Activated CD4-positive, alpha-beta T cell treated with anti-CD3 and anti-CD28 coated beads, Interleukin-2, Interleukin-4, amounts not matched to agents 100 ng/mL and 50 ng/mL, durations not matched to agents 16 hours and 8 hours (primary cell): Measurements from ENCODE around the gene PLA2G4B.

Experiments used
- DNase-seq: peaks from one replicate; pipeline ENCODE4 v3.0.0-alpha.2; 2020; ENCODE audit warnings: low spot score

PLA2G4B gene

DNA sequence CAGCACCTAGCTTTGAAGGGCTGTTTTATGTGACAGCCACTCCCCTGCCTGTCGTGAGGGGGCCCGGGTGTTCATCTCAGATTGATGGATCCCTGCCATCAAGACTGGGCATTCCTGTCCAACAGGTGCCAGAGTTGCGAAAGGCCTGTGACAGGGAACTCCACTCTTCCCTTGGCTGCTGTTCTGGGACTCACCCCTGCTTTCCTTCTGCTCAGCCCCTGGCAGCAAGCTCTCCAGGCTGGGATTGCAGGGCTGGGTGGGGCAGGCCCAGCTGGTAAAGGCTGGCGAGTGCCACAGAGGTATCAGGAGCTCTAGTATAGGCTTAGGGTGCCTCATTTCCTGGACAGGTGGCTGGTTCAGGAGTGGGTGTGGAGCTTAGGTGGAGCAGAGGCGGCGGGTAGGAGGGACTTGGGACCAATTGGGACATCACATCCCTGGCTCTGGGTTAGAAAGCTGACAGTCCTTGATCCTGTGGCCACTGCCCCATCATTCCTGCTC lies at the start of gene PLA2G4B:
PLA2G4B (plus strand) TSS at position 448 of the 498 bp plus-strand sequence. CDS start 67 bp downstream, outside the sequence.
- DNase-seq: no peak

GRCh38 chr15:41789236-41789635 lies 49.4 kb upstream of the PLA2G4B start:
- DNase-seq: no peak

DNA sequence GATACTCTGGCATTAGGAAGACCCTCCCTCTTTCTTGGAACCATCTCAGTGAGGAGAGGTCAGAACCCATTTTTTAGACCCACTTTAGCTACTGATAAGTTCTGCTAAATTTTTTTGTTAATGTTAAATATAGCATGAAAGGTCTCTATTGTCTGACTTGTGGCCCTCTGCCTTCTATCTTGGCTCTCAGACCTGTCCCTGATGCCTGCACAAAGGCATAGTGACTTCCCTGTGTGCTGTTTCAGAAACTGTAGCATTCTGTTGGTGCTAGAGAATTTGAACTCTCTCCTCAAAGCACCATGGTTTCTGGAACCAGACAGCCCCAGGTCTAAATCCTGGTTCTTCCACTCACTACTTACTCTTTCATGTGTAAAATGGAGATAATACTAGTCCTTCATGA lies 49.0 kb upstream of the PLA2G4B start:
- no peak for DNase-seq

DNA sequence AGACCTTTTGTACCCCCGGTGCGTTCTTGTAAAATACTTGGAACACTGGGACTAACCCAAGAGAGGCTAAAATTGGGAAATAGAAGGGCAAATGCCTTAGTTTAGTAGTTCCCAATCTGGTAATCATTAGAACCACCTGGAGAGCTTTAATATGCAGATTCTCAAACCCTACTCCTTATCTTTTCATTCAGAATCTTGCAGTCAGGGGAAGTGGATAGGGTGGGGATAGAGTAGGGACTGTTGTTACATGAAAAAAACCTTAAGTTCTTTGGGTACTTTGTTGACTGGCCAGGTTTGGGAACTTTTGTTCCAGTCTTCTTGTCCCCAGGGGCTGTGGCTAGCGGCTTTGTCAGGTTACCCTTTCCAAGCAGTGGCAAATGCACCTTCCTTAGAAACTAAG lies 48.5 kb upstream of the PLA2G4B start:
- no peak for DNase-seq

- DNase-seq: no peak
Observed at GRCh38 chr15:41790756-41791546, 47.7 kb upstream of the PLA2G4B start.

- DNase-seq: no peak
Observed at GRCh38 chr15:41791547-41791937, 47.1 kb upstream of the PLA2G4B start.

DNA sequence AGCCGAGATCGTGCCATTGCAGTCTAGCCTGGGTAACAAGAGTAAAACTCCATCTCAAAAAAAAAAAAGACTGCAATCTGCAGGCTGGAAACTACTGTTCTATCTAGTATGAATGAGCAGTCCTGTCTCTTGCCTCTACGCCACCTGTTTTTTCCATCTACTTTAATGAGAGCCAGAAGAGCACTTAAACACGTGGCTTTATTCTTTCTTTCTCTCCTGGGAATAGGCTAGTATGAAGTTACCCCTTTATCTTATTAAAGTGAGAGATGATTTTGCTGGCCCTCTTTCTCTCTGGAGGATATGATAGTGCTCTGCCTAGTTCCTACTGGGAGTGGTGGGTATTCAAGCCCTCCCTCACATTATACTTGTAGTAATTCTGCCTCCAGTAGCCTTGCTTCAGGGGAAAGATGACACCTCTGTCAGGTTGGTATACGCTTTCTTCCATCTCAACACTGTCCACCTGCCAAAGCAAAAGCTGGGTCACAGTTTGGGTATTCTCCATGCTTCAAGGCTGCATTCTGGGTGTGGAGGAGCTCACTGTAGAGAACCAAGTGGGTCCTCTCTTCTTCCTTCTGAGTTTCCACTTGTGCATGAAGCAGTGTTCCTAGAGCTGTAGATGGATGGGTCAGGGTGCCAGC lies 46.5 kb upstream of the PLA2G4B start:
- DNase-seq: no peak

DNA sequence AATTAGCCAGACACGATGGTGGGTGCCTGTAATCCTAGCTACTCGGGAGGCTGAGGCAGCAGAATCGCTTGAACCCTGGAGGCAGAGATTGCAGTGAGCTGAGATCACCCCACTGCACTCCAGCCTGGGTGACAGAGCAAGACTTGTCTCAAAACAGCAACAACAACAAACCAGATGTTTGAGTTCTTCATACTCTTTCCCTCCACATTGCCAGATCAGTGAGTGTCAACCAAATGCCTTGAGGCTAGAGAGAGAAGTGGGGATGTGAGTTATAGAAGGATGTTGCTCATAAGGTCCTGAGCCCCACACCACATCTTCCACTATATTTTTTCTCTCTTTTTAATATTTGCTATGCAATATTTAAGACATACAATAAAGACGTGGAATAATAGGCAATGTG lies 44.6 kb upstream of the PLA2G4B start:
- DNase-seq: no peak

GRCh38 chr15:41795996-41796856 lies 42.4 kb upstream of the PLA2G4B start:
- DNase-seq: no peak

GRCh38 chr15:41797201-41797944 lies 41.3 kb upstream of the PLA2G4B start:
- no peak for DNase-seq

DNA sequence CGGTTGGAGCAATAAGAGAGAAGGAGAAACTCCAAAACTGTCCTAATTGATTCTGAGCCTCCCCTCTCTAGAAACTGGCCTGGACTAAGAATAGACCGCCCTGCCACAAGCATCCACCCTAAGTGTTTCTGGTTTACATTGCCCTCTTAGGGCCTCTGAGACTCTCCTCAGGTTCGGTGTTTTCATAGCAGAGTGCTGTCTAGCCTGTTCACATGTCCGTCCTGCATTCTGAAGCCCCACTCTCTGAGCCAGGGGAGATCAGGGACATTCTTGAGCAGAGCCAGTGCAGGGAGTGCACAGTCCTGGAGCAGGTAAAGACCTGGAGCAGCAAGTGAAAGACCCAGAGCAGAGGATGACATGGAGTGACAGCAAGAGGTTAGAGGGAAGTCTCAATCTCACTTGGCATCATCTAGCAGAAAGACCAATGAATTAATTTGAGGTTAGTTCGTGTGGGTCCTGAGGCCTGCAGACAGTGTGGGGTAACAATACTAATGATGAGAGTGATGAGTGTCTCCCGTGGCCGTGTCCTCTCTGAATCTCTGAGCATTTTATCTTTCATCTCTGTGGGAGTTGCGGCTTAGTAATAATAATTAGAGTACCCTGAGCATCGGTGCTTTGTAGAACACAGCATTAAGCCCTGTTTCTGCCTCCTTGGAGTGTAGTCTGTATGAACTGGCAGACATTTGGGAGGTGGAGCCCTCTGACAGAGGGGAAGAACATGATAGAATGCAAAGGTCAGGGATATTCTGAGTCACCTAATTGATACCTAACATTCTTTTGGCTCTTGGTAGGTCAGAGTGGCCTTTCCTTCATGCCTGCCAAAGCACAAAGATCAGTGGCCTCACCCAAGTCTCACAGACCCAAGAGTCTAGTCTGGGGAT lies 39.8 kb upstream of the PLA2G4B start:
- no peak for DNase-seq

- DNase-seq: no peak
Observed at GRCh38 chr15:41799488-41799805, 39.2 kb upstream of the PLA2G4B start.

GRCh38 chr15:41801185-41801584 lies 37.5 kb upstream of the PLA2G4B start:
- no peak for DNase-seq

DNA sequence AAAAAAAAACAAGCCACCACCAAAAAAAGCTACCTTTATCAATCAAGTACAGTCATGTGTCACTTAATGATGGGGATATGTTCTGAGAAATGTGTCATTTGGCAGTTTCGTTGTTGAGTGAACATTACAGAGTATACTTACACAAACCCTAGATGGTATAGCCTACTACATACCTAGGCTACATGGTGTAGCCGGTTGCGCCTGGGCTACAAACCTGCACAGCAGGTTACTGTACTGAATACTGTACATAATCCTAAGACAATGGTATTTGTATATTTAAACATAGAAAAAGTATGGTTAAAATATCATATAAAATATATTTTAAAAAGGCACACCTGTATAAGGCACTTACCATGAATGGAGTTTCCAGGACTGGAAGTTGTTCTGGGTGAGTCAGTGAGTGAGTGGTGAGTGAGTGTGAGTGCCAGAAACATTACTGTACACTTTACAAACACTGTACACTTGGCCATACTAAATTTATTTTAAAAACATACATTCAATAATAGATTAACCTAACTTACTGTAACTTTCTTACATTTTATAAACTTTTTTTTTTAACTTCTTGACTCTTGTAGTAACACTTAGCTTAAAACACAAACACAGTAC lies 36.7 kb upstream of the PLA2G4B start:
- no peak for DNase-seq

- no peak for DNase-seq
Observed at GRCh38 chr15:41804361-41804760, 34.3 kb upstream of the PLA2G4B start.

DNA sequence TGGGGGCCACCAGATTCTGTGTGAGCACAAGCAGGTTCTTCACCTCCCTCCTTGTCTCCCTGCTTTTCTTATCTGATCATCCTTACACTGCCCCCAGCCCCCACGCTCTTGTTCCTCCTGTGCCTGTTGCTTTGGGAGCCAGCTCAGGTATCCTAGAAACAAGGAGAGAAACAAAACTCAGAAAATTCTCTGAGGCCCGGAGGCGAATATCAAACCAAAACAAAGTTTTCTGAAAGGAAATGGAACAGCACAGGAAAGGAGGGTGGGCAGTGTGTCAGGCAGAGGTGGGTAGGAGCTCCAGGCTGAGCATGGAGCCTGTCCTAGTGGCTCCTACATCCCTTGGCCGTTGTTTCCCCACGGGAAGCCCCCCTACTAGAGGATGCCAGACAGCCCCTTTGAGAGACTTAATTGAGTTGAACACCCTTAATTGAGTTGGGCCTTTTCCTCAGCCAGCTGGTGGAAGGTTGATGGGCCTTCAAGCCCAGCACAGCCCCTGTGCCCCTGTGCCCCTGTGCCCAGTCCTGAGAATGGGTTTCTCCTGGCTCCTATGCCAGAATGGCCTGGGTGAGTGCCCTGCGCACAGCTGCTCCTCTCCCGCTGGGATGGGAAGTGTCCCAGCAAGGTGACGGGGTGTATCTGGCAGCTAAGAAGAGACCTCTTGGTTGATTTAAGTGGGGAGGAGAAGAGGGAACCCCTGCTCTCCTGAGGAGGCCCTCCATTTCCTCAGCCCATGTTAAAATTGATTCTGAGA lies 33.6 kb upstream of the PLA2G4B start:
- no peak for DNase-seq

DNA sequence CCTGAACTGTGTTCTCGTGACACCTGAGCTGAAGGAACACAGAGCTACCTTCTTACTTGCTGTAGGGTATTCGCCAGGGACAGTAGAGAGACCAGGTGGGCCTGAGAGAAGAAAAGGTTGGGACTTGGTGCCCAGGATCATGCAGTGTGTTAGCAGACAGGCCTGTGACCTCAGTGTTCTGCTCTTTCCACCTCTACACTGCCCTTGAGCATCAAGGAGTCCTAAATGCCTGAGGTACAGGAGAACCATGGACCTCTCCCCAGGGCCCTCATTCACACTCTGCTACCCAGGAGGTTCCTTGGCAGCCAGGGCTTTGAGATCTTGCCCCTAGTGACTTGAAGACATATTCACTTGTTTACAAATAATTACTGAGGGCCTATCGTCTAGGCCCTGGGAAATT lies 32.9 kb upstream of the PLA2G4B start:
- no peak for DNase-seq

DNA sequence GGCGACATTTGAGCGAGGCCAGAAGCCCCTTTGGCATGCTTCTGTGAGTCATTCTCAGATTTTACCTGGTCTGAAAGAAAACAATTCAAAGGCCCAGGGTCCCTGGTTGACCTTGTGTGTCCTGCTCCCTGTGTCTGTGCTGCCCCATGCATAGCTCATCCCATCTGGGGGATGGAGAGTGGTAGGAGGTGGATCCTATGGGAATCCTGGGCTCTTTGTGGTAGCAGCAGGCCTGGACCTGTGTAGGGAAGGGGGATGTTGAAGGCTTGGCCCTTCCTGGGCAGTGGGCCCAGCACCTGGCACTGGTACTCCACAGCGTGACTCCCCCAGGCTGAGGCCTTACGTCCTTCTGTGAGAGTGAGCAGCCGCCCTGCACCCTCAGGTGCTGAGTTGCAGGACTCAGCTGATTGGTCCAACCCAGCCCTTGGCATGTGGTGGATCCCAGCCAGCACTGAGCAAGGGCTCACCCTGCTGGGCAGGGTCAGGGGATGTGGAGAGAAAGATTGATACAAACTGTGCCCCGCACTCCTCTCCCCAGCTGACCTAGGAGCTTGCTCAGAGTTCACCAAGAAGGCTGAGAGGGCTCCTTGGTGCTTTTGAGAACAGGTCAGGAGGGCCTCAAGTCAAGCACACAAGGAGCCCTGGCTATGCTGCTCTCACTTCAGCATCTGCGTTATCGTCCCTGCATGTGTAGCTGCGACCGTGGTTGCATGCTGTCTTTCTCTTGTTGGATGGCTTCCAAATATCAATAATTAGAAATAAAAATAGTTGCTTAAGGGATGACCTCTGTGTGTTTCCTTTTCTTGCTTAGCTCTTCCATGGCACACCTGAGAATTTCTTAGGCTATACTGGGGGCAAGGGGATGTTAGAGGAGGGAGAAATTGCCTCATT lies 32.1 kb upstream of the PLA2G4B start:
- no peak for DNase-seq

DNA sequence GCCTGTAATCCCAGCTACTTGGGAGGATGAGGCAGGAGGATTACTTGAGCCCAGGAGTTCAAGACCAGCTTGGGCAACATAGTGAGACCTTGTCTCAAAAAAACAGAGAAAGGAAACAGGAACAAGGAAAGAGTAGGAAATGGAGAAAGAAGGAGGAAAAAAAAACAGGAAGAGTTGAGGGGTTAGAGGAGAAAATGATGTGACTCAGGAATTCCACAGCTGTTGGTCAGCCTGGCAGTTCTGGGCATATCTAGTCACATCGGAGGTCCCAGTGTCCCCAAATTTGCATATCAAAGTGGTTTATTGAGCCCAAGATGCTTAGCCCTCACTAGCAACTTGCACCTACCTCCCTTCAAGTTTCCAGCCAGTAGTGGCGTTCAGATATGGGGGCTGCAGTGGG lies 29.5 kb upstream of the PLA2G4B start:
- no peak for DNase-seq
